C4-2B (cell line): ENCODE results near the gene FEZ2.

Experiments used
- H3K27ac ChIP-seq: fragments of 450-650 bp; 2 replicates; pipeline ENCODE4 v1.5.1; 2017
- ZFX ChIP-seq: fragments of 450-650 bp; IDR thresholded peaks from 2 replicates; pipeline ENCODE4 v1.6.1; 2017
- TF ChIP-seq, protein P1 (sequence below): fragments of 450-650 bp; conservative IDR thresholded peaks from 2 replicates; pipeline ENCODE4 v1.5.1; 2017; ENCODE audit warnings: mild to moderate bottlenecking

The FEZ2 gene

DNA sequence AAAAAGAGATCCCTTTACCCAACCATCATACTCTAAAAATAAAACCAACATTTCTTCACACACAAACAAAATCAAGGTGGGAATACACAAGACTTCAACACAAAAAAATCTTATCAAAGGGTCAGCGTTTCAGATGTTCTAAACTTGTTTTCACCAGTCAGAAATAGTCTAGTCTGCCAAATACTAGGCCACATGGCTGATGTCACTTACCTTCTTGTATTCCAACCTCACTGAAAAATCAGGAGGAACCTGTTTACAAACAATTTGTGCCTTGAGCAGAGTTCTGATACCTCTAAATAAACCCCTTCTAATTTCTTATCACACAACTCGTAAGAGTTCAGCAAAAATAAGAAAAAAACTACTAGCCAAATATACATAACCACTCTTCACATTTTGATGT lies 20.1 kb downstream of the FEZ2 start:
- TF ChIP-seq, protein P1, sequence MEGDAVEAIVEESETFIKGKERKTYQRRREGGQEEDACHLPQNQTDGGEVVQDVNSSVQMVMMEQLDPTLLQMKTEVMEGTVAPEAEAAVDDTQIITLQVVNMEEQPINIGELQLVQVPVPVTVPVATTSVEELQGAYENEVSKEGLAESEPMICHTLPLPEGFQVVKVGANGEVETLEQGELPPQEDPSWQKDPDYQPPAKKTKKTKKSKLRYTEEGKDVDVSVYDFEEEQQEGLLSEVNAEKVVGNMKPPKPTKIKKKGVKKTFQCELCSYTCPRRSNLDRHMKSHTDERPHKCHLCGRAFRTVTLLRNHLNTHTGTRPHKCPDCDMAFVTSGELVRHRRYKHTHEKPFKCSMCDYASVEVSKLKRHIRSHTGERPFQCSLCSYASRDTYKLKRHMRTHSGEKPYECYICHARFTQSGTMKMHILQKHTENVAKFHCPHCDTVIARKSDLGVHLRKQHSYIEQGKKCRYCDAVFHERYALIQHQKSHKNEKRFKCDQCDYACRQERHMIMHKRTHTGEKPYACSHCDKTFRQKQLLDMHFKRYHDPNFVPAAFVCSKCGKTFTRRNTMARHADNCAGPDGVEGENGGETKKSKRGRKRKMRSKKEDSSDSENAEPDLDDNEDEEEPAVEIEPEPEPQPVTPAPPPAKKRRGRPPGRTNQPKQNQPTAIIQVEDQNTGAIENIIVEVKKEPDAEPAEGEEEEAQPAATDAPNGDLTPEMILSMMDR: no peak
- no peak for TF ChIP-seq ZFX
- H3K27ac ChIP-seq: no peak overlapping the region

GRCh38 chr2:36574560-36574959 lies 23.4 kb downstream of the FEZ2 start:
- TF ChIP-seq, protein P1: no peak
- no peak for TF ChIP-seq ZFX

DNA sequence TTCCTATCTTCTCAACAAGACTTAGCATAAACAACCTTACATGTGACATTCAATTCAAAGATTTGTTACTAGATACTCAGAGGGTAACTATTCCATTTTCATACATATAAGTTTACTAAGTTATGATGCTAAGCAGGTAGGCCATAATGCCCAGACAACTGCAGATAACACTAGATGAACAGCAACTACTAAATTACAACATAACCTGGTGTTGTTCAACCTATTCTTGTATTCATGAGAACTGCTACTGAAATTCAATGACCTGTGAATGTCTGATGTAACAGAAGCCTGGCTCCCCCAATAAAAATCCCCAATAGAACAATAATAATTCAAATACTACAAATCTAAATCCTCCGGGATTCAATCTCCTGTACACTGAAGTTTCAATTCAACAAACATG lies 24.8 kb downstream of the FEZ2 start:
- no peak overlapping the region for H3K27ac ChIP-seq

More at GRCh38 chr2:36574560-36574959, 23.4 kb downstream of the FEZ2 start:
- H3K27ac ChIP-seq: no peak overlapping the region

GRCh38 chr2:36572719-36573059 lies 25.3 kb downstream of the FEZ2 start:
- no peak for TF ChIP-seq ZFX
- TF ChIP-seq, protein P1: no peak
- H3K27ac ChIP-seq: no peak overlapping the region

More for the DNA sequence above, 24.8 kb downstream of the FEZ2 start:
- no peak for TF ChIP-seq ZFX
- TF ChIP-seq, protein P1: no peak

GRCh38 chr2:36572054-36572718 lies 25.8 kb downstream of the FEZ2 start:
- H3K27ac ChIP-seq: no peak overlapping the region
- TF ChIP-seq ZFX: no peak
- TF ChIP-seq, protein P1: no peak

DNA sequence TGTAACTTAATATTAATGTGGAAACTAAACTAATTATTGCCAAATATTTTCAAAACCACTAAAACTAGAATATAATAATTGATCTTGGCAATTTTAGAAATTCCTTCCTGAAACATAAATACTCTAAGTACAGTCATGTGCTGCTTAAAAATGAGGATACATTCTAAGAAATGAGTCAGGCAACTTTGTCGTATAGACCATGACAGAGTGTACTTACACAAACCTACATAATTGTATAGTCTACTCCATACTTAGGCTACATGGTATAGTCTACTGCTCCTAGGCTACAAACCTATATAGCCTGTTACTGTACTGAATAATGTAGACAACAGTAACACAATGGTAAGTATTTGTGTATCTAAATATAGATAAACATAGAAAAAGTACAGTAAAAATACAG lies 27.6 kb downstream of the FEZ2 start:
- TF ChIP-seq, protein P1: no peak
- TF ChIP-seq ZFX: no peak
- H3K27ac ChIP-seq: no peak overlapping the region

- no peak overlapping the region for H3K27ac ChIP-seq
- TF ChIP-seq ZFX: no peak
- TF ChIP-seq, protein P1: no peak
These were observed 28.6 kb downstream of the FEZ2 start for GRCh38 chr2:36569267-36569856.
